Measurements from ENCODE around the gene MSRB2.
"Not testable (repeated sequence)": the region's sequence is repeated elsewhere in the genome, so short reads cannot be mapped to it uniquely, and the experiment has no call there.

MSRB2 gene

DNA sequence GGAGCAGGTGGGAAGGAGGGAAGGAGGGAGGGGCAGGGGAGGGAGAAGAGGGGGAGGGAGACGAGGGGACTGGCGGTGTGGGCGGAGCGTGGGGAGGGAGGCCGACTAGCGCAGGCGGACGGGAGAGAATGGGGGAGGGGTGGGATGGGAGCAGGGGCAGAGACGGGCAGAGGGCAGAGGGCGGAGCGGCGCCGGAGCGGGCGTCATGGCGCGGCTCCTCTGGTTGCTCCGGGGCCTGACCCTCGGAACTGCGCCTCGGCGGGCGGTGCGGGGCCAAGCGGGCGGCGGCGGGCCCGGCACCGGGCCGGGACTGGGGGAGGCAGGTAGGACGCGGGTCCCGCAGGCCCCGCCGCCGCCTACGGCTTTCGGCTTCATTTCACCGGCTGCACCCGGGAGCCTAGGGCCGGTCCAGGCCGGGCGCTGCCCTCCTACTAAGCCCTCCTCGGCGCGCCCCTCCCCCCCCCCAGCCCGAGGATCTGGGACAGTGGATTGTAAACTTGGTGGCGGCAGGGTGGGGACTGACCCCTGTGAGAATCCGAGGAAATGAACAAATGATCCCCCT lies at the start of gene MSRB2:
Gene MSRB2, plus strand, starts transcription at position 176 of the 562 bp plus-strand sequence. Its CDS starts 30 bp downstream, at position 206.
- peak; percentile 54 to 57 for DNase-seq

DNA sequence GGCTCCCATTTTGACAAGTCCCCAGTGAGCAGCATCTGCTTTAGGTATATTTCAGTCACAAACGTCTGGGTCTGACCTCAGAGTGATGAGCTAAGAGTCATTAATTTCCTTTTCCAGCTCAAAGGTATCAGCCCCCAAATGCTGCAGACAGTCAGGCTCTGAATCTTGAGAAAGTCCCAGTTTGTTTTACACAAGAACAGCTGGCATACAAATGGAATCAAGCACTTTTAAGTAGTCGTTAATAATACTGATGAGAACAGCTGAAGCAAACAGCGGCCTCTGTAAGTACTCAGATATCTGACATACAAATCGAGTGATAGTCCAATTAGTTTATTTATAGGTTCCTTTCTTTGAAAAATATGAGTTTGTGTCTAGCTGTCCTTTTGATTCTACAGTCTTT lies 49.4 kb upstream of the MSRB2 start:
- no peak for DNase-seq

DNA sequence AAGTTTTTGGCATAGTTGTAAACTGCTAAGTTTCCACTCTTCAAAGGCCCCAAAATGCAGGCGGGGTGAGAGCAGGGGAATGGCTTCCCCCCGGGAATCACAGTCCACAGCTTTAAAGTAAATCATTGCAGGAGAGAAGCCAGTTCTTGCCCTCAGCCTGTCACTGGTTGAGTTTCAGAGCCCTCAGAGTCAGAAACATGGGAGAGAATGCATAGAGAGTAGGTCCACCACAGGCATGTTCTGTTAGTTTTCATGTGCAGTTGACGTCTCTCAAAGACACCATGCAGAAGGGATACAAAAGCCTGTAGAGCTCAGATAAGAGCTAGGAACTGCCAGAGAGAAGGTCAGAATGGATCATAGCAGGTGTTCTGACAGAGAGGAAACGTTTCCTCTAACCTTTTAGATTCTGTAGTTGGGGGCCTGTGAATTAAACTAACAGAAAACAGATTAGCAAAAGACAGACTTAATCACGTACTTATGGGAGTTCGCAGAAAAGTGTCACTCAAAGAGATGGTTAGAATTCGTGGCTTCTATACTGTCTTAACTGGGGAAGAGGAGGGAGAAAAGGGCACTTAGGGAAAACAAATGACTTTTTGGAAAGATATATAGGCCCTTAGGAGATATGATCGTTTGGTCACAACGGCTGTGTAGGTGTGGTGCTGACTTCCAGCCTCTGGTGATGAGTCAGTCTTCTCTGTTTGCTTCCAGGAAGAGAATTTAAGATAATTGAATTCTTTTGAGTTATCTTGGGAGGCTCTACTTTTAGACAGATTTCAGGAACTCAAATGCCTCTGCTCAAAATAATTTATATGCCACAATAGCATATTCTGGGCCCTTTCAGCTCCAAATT lies 48.0 kb upstream of the MSRB2 start:
- no peak for DNase-seq

DNA sequence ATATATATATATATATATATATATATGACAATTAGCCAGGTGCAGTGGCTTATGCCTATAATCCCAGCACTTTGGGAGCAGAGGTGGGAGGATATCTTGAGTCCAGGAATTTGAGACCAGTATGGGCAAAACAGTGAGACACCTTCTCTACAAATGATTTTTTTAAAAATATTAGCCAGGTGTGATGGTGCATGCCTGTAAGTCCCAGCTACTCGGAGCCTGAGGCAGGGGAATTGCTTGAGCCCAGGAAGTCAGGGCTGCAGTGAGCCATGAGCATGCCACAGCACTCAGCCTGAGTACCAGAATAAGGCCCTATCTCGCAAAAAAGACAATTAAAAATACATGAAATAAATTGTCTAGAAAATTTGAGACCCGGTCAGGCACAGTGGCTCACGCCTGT lies 47.2 kb upstream of the MSRB2 start:
- DNase-seq, result no peak

DNA sequence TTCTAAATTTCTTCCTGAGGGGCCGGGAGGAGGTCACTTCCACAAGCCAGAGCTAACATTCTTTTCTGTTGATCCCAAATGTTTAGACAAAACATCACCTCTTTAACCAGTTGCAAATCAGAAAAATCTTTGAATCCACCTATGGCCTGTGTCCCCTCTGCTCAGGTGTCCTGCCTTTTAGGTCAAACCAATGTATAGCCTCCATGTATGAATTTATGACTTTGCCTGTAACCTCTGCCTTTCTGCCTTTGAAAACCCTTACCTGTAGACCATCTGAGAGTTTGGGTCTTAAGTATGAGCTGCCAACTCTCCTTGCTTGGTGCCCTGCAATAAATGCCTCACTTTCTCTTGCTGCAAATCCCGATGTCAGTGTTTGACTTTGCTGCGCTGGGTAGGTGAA lies 44.1 kb upstream of the MSRB2 start:
- DNase-seq, result no peak

DNA sequence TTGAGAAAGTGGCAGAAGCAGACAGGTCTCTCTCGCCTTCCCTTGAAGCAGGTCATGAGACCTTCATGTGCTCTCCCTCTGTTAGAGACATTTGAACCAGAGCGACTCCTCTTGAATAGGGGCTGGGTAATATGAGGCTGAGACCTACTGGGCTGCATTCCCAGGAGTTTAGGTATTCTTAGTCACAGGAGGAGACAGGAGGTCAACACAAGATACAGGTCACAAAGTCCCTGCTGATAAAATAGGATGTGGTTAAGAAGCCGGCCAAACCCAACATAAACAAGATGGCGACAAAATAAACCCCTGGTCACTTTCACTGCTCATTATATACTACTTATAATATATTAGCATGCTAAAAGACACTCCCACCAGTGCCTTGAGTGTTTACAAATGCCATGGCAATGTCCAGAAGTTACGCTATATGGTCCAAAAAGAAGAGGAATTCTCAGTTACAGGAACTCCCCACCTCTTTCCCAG lies 43.5 kb upstream of the MSRB2 start:
- DNase-seq, result no peak

DNA sequence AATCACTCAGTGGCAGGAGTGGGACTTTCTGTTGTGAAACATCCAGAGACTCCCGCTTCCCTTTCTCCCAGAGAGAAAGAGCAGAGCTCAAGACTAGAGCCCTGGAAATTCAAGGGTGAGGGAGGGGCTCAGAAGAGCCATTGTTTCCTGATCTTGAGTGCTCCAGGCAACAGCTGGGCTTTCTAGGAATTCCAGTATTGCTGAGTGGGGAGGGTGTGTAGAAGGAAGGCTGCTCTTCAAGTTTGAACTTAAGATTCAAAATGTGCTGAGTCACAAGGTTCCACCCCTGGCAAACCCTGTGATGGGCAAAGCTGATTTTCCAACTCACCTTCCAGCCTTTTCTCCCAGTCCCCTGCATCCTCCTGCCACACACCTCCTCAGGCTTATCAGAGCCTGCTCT lies 42.3 kb upstream of the MSRB2 start:
- no peak for DNase-seq

DNA sequence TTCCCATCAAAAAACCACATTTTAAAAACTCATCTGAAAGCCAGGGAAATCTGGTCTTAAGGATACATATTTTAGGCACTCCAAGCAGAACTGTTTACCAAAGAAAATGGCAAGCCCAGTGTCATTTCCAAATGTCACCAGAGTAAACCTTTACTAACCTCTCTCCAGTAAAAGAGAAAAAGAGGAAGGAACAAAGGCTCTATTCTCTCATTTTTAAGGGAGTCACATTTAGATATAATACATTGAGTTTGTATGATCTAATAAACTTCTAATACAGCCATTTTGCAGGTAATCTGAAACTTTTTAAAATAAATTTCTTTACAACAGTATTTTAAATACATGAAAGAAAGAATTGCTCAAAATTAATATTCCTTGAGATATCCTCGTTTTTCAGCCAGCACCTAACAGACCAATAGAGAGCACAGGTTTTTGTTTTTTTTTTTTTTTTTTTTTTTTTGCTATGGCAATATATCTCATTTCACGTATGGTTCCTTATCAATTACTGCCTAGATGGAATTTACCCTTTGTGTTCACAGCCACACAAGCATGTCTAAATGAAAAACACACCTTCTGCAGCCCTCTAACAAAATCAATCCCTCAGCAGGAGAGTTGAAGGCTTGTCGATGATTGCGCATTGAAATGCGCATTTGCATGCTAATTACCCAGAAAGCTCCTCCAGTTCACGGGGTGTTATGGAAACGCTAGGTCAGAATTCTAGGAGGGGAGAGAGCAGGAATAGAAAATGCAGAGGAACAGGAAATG lies 39.8 kb upstream of the MSRB2 start:
- no peak for DNase-seq

DNA sequence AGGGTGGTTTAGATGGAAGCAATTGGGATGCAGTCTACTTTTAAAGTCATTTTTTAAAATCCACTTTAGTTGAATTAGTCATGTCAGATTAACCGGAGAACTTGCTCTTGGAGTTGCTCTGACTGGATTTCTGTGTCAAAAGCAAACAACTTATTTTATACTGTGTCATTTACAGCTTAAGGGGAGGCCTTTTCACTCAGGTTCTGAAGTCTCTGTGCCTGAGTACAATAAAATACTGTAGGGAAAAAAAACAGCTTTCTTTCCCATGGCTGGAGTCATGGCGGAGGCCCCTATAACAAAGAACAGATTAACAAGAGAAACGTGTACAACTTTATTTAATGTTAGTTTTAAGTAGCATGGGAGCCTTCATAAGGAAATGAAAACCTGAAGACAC lies 39.2 kb upstream of the MSRB2 start:
- no peak for DNase-seq

DNA sequence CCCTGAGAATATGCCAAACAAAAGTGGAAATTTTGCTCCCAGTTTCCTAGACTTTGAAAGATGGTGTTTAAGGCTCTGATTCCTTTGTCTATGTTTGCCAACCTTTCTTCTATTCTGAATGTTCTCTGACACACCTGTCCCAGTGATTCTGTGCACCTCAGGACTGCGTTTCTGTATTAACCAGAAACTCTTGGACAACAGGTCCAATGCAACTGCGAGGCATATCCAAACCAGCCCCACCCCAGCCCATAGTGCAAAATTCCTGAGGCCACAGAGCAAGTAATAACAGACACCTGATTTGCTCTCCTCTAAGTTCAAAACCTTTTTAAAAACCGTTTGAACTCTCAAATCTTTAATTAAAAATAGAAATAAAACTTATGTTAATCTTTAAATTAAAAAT lies 37.0 kb upstream of the MSRB2 start:
- DNase-seq, result no peak

DNA sequence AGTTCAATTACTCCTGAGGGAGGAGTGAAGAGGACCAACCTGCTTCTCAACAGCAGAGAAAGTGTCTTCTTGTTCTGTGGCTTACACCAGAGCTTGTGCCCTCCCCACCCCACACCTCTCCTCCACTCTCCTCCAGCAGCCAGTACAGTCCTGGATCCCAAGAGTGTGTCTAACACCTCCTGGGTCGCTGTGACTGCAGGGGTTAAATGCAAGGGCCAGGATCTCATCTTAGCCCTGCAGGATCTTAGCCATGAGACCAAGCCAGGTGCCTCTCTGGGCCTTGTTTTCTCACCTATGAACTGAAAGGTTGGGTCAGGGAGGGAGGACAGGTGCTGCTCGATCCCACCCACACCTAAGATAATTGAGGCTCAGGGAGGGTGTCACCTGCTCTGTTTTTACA lies 34.5 kb upstream of the MSRB2 start:
- DNase-seq, result no peak

DNA sequence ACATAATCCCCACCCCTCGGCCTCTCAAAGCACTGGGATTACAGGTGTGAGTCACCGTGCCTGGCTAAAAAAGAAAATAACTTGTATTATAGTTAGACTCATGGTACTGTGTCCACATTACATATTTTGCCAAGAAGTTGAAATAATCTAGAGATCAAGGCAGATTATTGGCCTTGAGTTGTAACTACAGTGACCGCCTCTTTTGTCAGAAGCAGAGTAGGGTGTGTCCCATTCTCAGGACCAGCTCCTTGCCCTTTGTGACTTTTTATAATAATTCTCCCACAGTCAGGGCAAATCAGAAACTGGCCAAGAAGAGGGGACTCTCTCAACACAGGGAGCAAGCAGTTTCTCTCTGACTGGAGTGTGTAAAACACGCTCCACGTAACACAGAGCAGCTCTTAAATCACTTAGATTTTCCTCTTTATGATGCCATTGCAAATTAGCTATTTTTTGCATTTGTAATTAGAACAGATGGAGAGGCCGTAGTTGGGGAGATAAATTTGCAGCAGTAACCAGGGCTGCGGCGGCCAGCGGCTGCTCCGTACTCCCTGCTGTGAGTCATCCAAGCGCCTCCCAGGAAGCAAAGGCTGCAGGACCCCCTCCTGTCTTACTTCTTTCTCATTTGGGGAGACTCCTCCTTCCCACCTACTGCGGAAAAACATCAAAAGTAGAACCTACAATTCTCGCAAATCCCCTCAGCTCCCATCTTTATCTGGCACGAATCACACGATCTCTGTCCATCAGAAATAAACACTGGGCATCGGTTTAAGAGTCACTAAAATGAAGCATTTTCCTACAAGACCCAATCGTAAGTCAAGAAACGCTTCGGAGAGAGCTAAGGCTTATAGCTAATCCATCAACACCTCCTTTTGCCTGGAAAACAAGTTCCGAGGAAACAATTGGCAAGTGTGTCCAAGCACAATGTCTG lies 32.1 kb upstream of the MSRB2 start:
- DNase-seq, result no peak

DNA sequence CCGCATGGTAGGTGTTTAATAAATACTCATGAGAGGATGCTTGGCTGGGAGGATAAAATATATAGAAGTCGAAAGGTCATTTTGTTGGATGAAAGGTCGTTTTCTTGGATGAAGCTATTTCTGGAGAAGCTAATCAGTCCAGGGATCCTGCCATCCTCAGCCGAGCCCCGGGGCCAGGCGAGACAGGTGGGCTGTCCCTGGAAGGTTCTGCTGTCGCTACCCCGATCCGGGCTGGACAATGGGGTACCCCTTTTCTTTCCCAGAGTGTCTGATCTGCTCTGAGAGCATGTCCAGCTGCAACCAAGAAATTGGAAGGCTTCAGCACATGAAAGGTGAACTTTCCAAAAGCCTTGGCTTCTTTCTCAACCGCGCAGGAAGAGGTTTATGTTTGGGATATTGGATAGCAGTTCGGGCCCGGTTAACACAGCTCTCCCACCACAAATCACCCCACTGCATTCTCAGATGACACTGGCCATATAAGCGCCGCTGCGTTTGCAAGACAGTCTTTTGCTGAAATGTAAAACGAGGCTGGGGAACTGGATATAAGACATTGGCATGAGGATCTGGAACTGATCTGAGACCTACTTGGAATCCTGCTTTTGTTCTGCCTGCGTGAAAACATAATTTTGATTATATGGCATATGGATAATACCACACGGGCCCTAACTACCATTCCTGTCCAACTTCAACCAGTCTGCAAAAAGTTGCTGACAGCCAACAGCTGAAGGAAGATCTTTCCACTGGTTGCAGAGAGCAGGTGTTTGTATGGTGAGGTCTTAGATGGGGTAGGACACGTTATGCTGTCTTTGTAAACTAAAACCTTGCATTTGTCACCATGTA lies 31.2 kb upstream of the MSRB2 start:
- DNase-seq, result no peak

DNA sequence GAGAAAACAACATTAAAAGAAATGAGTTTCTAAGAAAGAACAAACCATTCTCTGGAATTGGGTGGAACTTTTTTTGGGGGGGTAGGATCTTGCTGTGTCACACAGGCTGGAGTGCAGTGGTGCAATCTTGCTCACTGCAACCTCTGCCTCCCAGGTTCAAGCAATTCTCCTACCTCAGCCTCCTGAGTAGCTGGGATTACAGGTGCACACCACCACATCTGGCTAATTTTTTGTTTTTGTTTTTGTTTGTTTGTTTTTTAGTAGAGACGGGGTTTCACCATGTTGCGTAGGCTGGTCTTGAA lies 30.6 kb upstream of the MSRB2 start:
- not testable (repeated sequence) for DNase-seq

DNA sequence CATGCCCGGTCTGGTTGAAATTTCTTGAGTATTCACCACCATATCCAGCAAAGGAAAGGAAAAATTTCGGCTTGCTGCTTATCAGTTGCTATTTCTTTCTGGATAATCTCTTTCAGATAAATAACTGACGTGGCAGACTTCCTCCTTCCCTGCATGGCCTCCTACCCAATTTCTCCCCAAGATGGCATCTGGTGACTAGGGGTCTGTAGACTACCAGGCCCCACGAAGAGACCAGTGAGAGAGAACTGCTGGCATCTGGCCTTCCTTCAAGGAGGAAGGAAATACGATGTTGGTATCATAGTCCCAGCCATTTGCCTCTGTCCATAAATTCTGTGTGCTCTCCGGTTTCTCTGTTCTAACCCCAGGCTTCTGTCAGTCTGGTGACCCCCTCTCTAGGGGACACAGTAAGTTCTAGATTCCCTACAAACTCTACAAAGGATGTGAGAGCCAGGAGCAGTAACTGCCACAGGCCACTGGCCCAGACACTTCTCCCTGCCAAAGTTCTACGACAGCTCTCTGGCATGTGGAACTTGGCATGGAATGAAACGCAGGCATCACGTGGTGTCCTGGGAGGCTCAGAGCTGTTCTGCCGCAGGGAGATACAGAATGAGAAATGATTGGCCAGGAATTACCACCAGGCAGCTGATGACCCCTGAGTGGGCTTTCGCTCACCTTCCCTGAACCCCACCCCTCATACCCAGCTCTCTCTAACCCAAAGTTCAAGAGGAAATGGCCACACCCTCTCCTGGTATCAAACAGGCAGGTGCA lies 30.0 kb upstream of the MSRB2 start:
- no peak for DNase-seq

DNA sequence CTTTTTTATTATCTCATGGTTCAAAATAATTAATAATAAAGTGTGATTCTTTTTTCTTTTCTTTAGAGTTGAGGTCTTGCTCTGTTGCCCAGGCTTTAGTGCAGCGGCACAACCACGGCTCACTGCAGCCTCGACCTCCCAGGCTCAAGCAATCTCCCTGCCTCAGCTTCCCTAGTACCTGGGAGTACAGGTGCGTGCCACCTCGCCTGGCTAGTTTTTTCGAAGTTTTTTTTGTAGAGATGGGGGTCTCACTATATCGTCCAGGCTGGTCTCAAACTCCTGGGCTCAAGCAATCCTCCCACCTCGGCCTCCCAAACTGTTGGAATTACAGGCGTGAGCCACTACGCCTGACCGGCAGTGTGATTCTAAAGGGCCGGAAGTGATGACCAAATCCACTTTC lies 28.0 kb upstream of the MSRB2 start:
- no peak for DNase-seq

DNA sequence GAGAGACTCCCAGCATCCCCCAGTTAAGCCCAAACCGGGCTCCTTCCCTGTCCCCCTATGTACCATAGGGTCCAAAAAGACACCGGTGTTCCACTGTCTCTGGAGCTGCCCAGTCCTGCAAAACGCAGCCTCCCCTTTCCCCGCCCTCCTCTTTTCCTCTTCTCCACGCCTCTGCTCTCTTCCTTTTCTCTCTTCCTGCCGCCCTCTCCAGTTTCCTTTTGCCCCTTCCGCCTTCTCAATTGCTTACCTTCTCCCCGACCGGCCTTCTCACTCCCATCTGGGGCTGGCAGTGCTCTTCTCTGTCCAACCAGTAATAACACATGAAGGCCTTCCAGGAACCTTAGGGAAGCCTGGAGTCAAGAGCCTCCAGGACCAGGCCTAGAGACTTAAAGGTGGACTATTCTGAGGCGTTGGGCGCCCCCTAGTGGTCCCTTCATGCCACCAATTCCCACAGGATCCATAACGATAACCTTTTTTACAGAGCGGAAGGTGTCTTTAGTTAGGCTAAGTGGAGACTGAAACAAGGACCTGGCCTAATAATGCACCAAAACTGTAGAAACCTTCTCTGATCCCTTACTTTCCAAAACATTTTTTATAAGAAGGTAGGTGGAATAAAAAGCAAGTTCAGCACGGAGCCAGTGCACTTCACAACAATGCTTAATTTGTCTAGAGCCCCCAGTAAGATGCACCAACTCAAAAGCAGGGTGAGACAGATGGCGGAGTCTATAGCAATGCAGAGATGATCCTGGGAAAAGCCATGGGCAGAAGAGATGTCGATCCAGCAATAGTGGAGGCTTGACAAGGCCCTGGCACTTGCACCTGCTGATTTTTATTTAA lies 27.2 kb upstream of the MSRB2 start:
- peak; percentile 63 to 67 for DNase-seq

DNA sequence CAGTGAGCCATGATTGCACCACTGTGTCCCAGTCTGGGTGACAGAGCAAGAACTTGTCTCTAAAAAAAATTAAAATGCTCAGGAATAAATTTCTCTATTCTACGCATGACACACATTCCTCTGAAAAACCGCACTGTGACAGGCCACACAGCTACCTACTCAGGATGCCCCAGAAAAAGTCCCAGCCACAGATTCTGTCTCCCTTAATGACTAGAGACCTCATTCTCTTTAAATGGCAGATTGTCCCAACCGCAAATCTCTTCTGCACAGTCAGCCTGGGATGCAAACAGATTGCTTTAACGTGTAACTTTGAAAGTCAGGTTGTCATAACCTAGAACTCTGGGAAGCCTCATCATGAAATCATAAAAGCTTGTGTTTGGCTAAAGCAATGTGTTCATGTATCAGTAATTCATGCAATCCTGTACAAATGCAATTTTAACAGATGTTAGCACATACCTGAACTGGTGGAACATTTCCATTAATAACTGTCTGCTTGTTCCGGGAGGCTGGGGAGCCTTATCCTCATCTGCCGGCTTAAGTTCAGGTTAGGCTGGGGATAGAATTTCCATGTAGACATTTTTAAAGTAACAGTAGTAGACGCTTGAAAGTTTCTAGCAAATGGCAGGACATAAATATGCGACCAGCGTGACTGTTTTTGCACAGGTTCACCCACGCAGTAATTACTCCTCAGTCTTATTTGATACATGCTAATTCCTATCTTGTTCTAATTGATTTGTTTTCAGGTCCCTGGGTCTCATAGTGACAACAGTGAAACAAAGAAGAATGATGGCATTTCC lies 26.2 kb upstream of the MSRB2 start:
- peak in 1 of 2 donors; percentile 3 for DNase-seq

Data from stimulated activated CD4-positive, alpha-beta T cell treated with anti-CD3 and anti-CD28 coated beads, Interleukin-2, amount 100 ng/mL, for 48 hours (primary cell).